Measurements from ENCODE around the gene PCMT1. TPM values are rescaled to one million over a fixed set of nuclear protein-coding genes. Genes with fewer than 3 reads are reported as not detected.

Gene PCMT1
- total and polyA plus RNA-seq, 2 of the 13 experiments (the other 11 are each of a cell fraction or from before 2014, with no cell fraction given): 112 to 169 TPM

DNA sequence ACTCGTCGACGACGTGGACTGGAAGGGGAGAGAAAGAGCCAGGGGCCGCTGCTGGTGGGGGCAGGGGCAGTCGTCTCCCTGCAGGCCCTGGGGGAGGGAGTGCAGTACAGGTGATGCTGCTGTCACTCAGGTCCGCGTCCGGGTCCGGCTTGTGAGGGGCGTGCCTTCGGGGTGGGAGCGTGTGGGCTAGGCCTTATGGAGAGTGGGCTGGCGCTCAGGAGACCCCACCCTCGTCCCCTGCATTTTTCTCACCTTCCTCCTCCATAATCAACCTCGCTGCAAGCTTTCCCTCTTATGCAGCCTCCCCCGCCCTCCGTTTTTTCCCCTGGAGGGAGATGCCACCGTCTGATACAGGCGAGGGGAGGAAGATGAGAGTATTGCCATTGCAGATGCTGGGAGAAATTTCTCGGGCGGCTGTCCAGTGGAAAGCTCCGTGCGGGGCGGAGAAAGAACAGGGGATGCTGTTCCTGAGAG is 632 bp downstream of the PCMT1 start (continued):
- no peak for TF ChIP-seq EHMT2 (IDR thresholded peaks at IDR 0.05; ENCODE audit: borderline replicate concordance, low read depth, low read length)
- TF ChIP-seq AKAP8 (CRISPR knock-in tag; IDR thresholded peaks at IDR 0.05): peak; percentile 67; the same call in 1 of the 2 replicates
- TF ChIP-seq PHF8 (CRISPR knock-in tag; IDR thresholded peaks at IDR 0.05): no peak
- TF ChIP-seq ETV6 (CRISPR knock-in tag; conservative IDR thresholded peaks at IDR 0.05): 0 out of 2 replicates have a peak, but pooled peaks have one; percentile 5
- no peak for TF ChIP-seq ZNF749 (CRISPR knock-in tag; IDR thresholded peaks at IDR 0.05; ENCODE audit: borderline replicate concordance)
- no peak for TF ChIP-seq ZNF121 (CRISPR knock-in tag; IDR thresholded peaks at IDR 0.05)
- no peak for TF ChIP-seq HHEX (CRISPR knock-in tag; IDR thresholded peaks at IDR 0.05)
- no peak for TF ChIP-seq HIVEP1 (CRISPR knock-in tag; IDR thresholded peaks at IDR 0.05)
- TF ChIP-seq ZBTB21 (CRISPR knock-in tag; IDR thresholded peaks at IDR 0.05): no peak
- no peak for TF ChIP-seq NFYB (CRISPR knock-in tag; IDR thresholded peaks at IDR 0.05)
- TF ChIP-seq SRSF1 (optimal IDR thresholded peaks at IDR 0.05; ENCODE audit: low read depth, low read length): peak; percentile 32
- no peak for TF ChIP-seq TBX2 (CRISPR knock-in tag; IDR thresholded peaks at IDR 0.05; ENCODE audit: borderline replicate concordance)
- no peak for TF ChIP-seq GFI1 (CRISPR knock-in tag; IDR thresholded peaks at IDR 0.05; ENCODE audit: borderline replicate concordance)
- TF ChIP-seq ZNF644 (CRISPR knock-in tag; IDR thresholded peaks at IDR 0.05; ENCODE audit: low read depth): no peak
- TF ChIP-seq ZNF333 (CRISPR knock-in tag; IDR thresholded peaks at IDR 0.05; ENCODE audit: borderline replicate concordance): no peak
- TF ChIP-seq ARHGAP35 (CRISPR knock-in tag; IDR thresholded peaks at IDR 0.05; ENCODE audit: borderline replicate concordance): no peak
- TF ChIP-seq ZNF17 (CRISPR knock-in tag; IDR thresholded peaks at IDR 0.05): no peak
- no peak for TF ChIP-seq RBFOX2 (IDR thresholded peaks at IDR 0.05; ENCODE audit: low read depth, low read length)
- TF ChIP-seq SIX1 (CRISPR knock-in tag; IDR thresholded peaks at IDR 0.05; ENCODE audit: borderline replicate concordance): no peak
- TF ChIP-seq ZNF232 (CRISPR knock-in tag; IDR thresholded peaks at IDR 0.05; ENCODE audit: borderline replicate concordance): no peak
- TF ChIP-seq ZNF24 (IDR thresholded peaks at IDR 0.05): no peak
- no peak for TF ChIP-seq ESRRA (CRISPR knock-in tag; IDR thresholded peaks at IDR 0.05; ENCODE audit: low read depth)
- TF ChIP-seq TMF1 (CRISPR knock-in tag; IDR thresholded peaks at IDR 0.05; ENCODE audit: low read depth): no peak
- TF ChIP-seq ZMAT3 (CRISPR knock-in tag; conservative IDR thresholded peaks at IDR 0.05): no peak; the same call in 1 of the 2 replicates
- 0 out of 2 replicates have a peak, but pooled peaks have one; percentile 72 for TF ChIP-seq NFIB (CRISPR knock-in tag; IDR thresholded peaks at IDR 0.05; ENCODE audit: borderline replicate concordance)
- TF ChIP-seq ZNF766 (CRISPR knock-in tag; IDR thresholded peaks at IDR 0.05; ENCODE audit: borderline replicate concordance): no peak
- TF ChIP-seq, protein P1, sequence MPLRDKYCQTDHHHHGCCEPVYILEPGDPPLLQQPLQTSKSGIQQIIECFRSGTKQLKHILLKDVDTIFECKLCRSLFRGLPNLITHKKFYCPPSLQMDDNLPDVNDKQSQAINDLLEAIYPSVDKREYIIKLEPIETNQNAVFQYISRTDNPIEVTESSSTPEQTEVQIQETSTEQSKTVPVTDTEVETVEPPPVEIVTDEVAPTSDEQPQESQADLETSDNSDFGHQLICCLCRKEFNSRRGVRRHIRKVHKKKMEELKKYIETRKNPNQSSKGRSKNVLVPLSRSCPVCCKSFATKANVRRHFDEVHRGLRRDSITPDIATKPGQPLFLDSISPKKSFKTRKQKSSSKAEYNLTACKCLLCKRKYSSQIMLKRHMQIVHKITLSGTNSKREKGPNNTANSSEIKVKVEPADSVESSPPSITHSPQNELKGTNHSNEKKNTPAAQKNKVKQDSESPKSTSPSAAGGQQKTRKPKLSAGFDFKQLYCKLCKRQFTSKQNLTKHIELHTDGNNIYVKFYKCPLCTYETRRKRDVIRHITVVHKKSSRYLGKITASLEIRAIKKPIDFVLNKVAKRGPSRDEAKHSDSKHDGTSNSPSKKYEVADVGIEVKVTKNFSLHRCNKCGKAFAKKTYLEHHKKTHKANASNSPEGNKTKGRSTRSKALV (CRISPR knock-in tag; IDR thresholded peaks at IDR 0.05): peak; percentile 11; the same call in 1 of the 2 replicates
- TF ChIP-seq, protein P2, sequence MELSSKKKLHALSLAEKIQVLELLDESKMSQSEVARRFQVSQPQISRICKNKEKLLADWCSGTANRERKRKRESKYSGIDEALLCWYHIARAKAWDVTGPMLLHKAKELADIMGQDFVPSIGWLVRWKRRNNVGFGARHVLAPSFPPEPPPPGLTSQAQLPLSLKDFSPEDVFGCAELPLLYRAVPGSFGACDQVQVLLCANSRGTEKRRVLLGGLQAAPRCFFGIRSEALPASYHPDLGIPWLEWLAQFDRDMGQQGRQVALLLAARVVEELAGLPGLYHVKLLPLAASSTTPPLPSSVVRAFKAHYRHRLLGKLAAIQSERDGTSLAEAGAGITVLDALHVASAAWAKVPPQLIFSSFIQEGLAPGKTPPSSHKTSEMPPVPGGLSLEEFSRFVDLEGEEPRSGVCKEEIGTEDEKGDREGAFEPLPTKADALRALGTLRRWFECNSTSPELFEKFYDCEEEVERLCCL (CRISPR knock-in tag; IDR thresholded peaks at IDR 0.05; ENCODE audit: borderline replicate concordance): no peak
- peak; percentile 62; the same call in 1 of the 2 replicates for TF ChIP-seq ZNF746 (CRISPR knock-in tag; IDR thresholded peaks at IDR 0.05)
